HL-60 (cell line): ENCODE data around the gene EIF3K.

Experiments used
- GABPA ChIP-seq: IDR thresholded peaks from 2 replicates; pipeline ENCODE4 v1.6.1; 2012; ENCODE audit warnings: low read depth
- POLR2AphosphoS5 ChIP-seq: IDR thresholded peaks from 2 replicates; pipeline ENCODE4 v1.6.1; 2012; ENCODE audit warnings: low read depth
- SPI1 ChIP-seq: IDR thresholded peaks from 2 replicates; pipeline ENCODE4 v1.6.1; 2012; ENCODE audit warnings: low read depth, mild to moderate bottlenecking, borderline replicate concordance
- TF ChIP-seq, protein P1 (sequence below): IDR thresholded peaks from one replicate; pipeline ENCODE4 v1.5.1; 2011; ENCODE audit warnings: low read length, control low read depth, inconsistent platforms; ENCODE audit not compliant: insufficient read depth
- TF ChIP-seq, protein P2 (sequence below): IDR thresholded peaks from 2 replicates; pipeline ENCODE4 v1.6.1; 2012; ENCODE audit warnings: low read depth; ENCODE audit not compliant: insufficient replicate concordance

DNA sequence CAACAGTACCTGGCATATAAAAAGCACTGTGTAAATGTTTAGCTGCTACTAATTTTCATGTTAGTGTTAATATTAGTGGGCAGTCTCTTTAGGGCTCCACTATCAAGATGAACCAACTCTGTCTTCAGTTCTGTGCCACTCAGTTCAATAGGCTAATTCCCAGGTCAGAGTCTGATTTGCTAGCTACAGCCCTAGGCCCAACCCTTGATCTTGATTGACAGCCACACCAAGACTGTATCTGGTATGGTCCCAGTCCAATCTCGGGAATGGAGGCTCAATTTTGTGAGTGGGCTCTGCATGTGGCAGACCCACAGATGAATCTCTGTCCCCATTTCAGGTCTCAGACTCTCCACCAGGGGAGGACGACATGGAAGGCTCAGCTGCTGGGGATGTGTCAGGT lies 47.3 kb upstream of the EIF3K start:
- TF ChIP-seq POLR2AphosphoS5 (no peak), SPI1 (no peak), GABPA (no peak)
- TF ChIP-seq, protein P1, sequence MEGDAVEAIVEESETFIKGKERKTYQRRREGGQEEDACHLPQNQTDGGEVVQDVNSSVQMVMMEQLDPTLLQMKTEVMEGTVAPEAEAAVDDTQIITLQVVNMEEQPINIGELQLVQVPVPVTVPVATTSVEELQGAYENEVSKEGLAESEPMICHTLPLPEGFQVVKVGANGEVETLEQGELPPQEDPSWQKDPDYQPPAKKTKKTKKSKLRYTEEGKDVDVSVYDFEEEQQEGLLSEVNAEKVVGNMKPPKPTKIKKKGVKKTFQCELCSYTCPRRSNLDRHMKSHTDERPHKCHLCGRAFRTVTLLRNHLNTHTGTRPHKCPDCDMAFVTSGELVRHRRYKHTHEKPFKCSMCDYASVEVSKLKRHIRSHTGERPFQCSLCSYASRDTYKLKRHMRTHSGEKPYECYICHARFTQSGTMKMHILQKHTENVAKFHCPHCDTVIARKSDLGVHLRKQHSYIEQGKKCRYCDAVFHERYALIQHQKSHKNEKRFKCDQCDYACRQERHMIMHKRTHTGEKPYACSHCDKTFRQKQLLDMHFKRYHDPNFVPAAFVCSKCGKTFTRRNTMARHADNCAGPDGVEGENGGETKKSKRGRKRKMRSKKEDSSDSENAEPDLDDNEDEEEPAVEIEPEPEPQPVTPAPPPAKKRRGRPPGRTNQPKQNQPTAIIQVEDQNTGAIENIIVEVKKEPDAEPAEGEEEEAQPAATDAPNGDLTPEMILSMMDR: no peak
- TF ChIP-seq, protein P2, sequence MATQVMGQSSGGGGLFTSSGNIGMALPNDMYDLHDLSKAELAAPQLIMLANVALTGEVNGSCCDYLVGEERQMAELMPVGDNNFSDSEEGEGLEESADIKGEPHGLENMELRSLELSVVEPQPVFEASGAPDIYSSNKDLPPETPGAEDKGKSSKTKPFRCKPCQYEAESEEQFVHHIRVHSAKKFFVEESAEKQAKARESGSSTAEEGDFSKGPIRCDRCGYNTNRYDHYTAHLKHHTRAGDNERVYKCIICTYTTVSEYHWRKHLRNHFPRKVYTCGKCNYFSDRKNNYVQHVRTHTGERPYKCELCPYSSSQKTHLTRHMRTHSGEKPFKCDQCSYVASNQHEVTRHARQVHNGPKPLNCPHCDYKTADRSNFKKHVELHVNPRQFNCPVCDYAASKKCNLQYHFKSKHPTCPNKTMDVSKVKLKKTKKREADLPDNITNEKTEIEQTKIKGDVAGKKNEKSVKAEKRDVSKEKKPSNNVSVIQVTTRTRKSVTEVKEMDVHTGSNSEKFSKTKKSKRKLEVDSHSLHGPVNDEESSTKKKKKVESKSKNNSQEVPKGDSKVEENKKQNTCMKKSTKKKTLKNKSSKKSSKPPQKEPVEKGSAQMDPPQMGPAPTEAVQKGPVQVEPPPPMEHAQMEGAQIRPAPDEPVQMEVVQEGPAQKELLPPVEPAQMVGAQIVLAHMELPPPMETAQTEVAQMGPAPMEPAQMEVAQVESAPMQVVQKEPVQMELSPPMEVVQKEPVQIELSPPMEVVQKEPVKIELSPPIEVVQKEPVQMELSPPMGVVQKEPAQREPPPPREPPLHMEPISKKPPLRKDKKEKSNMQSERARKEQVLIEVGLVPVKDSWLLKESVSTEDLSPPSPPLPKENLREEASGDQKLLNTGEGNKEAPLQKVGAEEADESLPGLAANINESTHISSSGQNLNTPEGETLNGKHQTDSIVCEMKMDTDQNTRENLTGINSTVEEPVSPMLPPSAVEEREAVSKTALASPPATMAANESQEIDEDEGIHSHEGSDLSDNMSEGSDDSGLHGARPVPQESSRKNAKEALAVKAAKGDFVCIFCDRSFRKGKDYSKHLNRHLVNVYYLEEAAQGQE: no peak
